Naive B cell (primary cell): ENCODE data around the gene RABEP1. TPM values are rescaled to one million over a fixed set of nuclear protein-coding genes. Genes with fewer than 3 reads are reported as not detected.

Experiments used
- ATAC-seq, 2 donors: fragments of 150-1000 bp; cut with Tn5 transposase; 2 replicates each; pipeline ENCODE4 v1.10.0; 2021; ENCODE audit warnings: low read depth in 2 of 2, mild to moderate bottlenecking in 2 of 2, moderate library complexity in 2 of 2
- DNase-seq: peaks from one replicate; pipeline ENCODE4 v3.0.0; 2022
- H3K27ac Mint-ChIP-seq, 6 donors: one replicate each; pipeline ENCODE4 v1.8.0; 2020 to 2022; ENCODE audit warnings: mild to moderate bottlenecking in 6 of 6, mixed read lengths in 6 of 6, moderate library complexity in 5 of 6, inconsistent platforms in 2 of 6
- H3K27me3 Mint-ChIP-seq, 3 donors: one replicate each; pipeline ENCODE4 v1.8.0; 2021 to 2022; ENCODE audit warnings: mixed read lengths in 3 of 3, mild to moderate bottlenecking in 1 of 3
- H3K36me3 Mint-ChIP-seq, 2 donors: one replicate each; pipeline ENCODE4 v1.8.0; 2020 to 2022; ENCODE audit warnings: mixed read lengths in 2 of 2, inconsistent platforms in 1 of 2, mild to moderate bottlenecking in 1 of 2
- H3K4me1 Mint-ChIP-seq, 3 donors: one replicate each; pipeline ENCODE4 v1.8.0; 2020 to 2022; ENCODE audit warnings: mixed read lengths in 3 of 3, inconsistent platforms in 1 of 3, mild to moderate bottlenecking in 1 of 3, moderate library complexity in 1 of 3
- H3K4me3 Mint-ChIP-seq, 8 donors: one replicate each; pipeline ENCODE4 v1.8.0; 2020 to 2022; ENCODE audit warnings: mild to moderate bottlenecking in 8 of 8, mixed read lengths in 8 of 8, moderate library complexity in 8 of 8, inconsistent platforms in 2 of 8
- H3K9me3 Mint-ChIP-seq, 7 donors: one replicate each; pipeline ENCODE4 v1.8.0; 2020 to 2022; ENCODE audit warnings: mixed read lengths in 7 of 7, mild to moderate bottlenecking in 5 of 7, inconsistent platforms in 2 of 7, moderate library complexity in 1 of 7
- polyA plus RNA-seq, 6 donors: library from polyadenylated mRNA; unstranded; fragments of 300-500 nt; fragmentation: Illumina TruSeq; gene quantifications; one replicate each; pipeline ENCODE4 v1.2.3, GENCODE V29; 2021; ENCODE audit warnings: low read depth in 6 of 6

RABEP1 gene
- polyA plus RNA-seq, 6 donors from 2014 or later: 54.6 to 90.2 (median 71.8) TPM

DNA sequence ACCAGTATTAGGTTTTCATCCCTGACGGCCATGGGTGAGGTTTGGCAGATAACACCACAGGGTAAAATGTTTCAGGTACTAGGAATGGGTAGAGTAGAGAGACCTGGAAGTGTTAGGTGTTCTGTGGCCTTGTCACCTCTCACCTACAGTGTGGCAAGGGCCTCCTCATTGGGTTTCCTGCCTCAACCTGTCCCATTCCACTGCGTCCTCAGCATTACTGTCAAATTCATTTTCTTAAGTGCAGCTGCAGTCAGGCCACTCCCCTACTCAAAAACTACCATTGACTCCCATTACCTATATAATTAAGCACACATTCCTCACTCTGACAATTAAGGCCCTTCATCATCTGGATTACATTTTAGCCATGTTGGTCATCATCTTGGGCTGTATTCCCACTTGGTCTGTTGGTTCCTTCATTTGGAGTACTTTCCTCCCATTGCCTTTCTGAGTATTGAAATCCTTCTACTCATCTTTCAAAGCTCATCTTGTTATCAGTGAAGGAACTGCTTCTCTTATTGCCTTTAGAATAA lies 72.9 kb downstream of the RABEP1 start:
- Mint-ChIP-seq H3K4me3 (no peak overlapping the region), H3K27me3 (no peaks in the 10 kb centered on the region), H3K36me3 (peaks cover 9 to 23% of the 10 kb centered on the region in 2 donors), H3K9me3 (no peaks in the 10 kb centered on the region), H3K27ac (peak overlapping the region in 3 of 6 donors; percentile 3 to 69 (median 23)), H3K4me1 (no peaks in the 10 kb centered on the region)
- DNase-seq: no peak
- no peak for ATAC-seq

DNA sequence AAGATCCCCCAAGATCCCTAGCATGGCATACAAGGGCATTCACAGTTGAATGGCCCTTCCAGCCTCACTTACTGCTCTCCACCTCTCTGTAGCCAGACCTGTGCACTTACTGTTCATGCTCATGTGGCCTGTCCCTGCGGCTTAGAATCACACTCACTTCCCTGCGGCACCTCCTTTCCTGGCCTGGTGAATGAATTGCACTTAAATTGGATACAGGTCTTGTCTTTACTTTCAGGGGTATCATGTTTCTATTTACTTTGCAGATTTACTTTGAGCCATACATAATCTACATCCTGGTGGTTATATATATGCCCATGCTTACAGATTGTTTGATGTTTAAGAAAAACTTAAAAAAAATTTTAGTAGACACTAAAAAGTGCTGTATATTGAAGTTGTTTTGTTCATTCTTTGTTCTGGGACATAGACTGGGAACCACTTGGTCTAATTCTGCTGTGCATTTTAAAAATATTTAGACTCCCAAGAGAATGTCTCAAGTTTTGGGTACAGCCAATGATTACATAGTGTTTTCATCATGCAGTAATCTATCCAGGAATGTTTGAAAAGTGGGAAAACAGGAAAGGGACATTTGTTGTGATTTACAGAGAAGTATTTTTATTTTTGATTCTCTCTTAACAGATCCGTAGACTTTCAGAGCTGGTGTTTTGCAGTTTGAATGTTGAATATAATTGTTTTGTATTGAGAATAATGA lies 73.5 kb downstream of the RABEP1 start:
- no peak for ATAC-seq
- H3K4me3 Mint-ChIP-seq: no peak overlapping the region
- DNase-seq: no peak
- no peaks in the 10 kb centered on the region for H3K27me3 Mint-ChIP-seq
- H3K9me3 Mint-ChIP-seq: no peaks in the 10 kb centered on the region
- H3K27ac Mint-ChIP-seq: peak overlapping the region in 4 of 6 donors; percentile 4 to 82 (median 39)
- H3K4me1 Mint-ChIP-seq: peaks cover 0 to 2% (median 0%) of the 10 kb centered on the region in 3 donors
- H3K36me3 Mint-ChIP-seq: peaks cover 15 to 25% of the 10 kb centered on the region in 2 donors

DNA sequence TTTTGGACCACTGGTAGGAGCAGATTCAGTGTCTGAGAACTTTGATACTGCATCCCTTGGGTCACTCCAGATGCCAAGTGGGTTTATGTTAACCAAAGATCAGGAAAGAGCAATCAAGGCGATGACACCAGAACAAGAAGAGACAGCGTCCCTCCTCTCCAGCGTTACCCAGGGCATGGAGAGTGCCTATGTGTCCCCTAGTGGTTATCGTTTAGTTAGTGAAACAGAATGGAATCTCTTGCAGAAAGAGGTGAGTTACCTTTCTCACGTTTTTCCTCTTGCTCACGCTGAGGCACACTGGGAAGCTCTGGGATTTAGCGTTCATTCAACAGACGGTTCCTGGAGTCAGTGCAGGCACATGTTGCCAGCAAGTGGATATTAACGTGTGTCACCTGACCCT lies 79.3 kb downstream of the RABEP1 start:
- DNase-seq: no peak
- Mint-ChIP-seq H3K4me1 (peaks cover 0 to 11% (median 3%) of the 10 kb centered on the region in 3 donors), H3K36me3 (peaks cover 33 to 35% of the 10 kb centered on the region in 2 donors), H3K4me3 (no peak overlapping the region), H3K27ac (peak overlapping the region in 1 of 6 donors; percentile 41), H3K27me3 (no peaks in the 10 kb centered on the region), H3K9me3 (no peaks in the 10 kb centered on the region)
- ATAC-seq: no peak

DNA sequence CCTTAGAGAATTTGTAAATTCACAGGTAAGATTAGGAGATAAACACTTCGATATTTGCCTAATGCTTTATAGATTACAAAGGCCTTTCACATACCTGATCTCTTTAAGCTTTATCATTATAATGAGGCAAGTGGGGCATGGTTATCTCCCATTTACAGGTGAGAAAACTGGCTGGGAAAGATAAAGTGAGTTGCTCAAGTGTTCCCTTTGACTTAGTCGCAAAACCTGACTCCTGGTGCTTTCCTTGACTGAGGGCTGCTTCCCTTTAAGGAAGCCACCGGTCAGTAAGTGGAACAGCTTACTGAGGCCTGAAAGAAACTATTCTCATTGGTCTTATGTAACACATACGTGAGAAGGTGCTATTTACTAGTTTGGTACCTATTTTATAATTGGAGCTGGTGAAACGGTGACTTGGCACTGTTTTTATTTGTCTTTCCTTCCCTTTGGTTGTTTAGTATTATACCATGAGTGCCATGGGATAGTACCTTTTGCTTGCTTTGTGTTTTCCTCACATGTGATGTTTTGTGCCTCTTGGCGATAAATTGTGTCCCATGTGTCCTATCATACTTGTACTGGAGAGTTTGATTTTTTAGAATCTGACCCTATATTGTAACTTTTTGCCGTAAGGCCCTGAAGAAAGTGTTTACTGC lies 80.2 kb downstream of the RABEP1 start:
- H3K4me1 Mint-ChIP-seq: peaks cover 0 to 11% (median 3%) of the 10 kb centered on the region in 3 donors
- peaks cover 33 to 35% of the 10 kb centered on the region in 2 donors for H3K36me3 Mint-ChIP-seq
- no peak overlapping the region for H3K4me3 Mint-ChIP-seq
- ATAC-seq (no peak), DNase-seq (no peak)
- H3K27ac Mint-ChIP-seq: no peak overlapping the region
- no peaks in the 10 kb centered on the region for H3K9me3 Mint-ChIP-seq
- H3K27me3 Mint-ChIP-seq: no peaks in the 10 kb centered on the region

DNA sequence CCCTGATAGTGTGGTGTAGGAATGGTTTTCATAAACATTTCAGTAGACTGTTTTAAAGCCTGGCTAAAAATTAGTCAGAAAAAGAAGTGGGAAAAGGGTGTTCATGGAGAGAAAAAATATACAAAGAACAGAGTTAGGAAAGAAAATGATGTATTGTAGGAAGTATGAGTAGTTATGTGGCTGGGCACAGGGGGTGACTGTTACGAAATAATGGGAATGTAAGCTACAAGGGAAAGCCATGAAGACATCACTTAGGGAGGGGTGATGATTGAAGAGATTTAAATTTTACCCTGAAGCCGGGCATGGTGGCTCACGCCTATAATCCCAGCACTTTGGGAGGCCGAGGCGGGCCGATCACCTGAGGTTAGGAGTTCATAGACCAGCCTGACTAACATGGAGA lies 82.1 kb downstream of the RABEP1 start:
- no peaks in the 10 kb centered on the region for H3K9me3 Mint-ChIP-seq
- H3K4me3 Mint-ChIP-seq: peak overlapping the region in 1 of 8 donors; percentile 39
- no peak for ATAC-seq
- peaks cover 35 to 39% of the 10 kb centered on the region in 2 donors for H3K36me3 Mint-ChIP-seq
- H3K27me3 Mint-ChIP-seq: no peaks in the 10 kb centered on the region
- DNase-seq: no peak
- H3K27ac Mint-ChIP-seq: peak overlapping the region in 5 of 6 donors; percentile 58 to 87 (median 78)
- H3K4me1 Mint-ChIP-seq: peaks cover 0 to 11% (median 3%) of the 10 kb centered on the region in 3 donors

DNA sequence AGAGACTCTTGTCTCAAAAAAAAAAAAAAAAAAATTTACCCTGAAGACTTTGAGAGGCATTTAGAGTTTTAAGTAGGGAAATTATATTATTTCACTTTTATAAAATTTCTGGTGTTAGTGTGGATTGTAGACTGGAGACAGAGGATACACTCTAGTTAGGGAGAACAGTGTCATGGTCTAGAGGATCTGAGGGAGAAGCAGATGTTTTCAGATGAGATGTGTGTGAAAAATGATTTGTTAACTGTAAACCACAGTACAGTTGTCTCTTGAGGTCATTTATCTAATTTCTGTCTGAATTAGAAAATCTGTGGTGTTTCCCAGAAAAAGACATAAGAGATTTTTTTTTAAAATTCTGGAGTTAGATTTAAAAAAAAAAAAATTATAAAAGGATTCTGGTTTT lies 82.6 kb downstream of the RABEP1 start:
- peak overlapping the region in 4 of 6 donors; percentile 48 to 85 (median 76) for H3K27ac Mint-ChIP-seq
- DNase-seq: no peak
- no peak overlapping the region for H3K4me3 Mint-ChIP-seq
- H3K36me3 Mint-ChIP-seq: peaks cover 35 to 39% of the 10 kb centered on the region in 2 donors
- no peaks in the 10 kb centered on the region for H3K27me3 Mint-ChIP-seq
- ATAC-seq: no peak
- H3K9me3 Mint-ChIP-seq: no peaks in the 10 kb centered on the region
- peaks cover 0 to 11% (median 3%) of the 10 kb centered on the region in 3 donors for H3K4me1 Mint-ChIP-seq

DNA sequence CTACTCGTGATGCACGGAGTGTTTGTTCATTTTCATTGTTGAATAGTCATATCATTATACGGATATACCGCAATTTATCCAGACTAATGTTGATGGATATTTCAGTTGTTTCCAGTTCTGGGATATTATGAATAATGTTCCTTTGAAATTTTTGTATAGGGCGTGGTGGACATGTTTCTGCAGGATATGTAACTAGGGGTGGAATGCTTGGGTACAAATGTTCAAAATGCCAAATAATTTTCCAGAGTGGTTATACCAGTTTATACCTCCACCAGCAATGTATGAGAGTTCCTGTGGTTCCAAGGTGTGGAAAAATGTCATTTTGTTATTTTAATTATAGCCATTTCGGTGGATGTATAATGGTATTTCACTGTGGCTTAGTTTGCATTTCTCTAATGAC lies 83.7 kb downstream of the RABEP1 start:
- H3K4me1 Mint-ChIP-seq: peaks cover 0 to 8% (median 3%) of the 10 kb centered on the region in 3 donors
- H3K27me3 Mint-ChIP-seq: no peaks in the 10 kb centered on the region
- H3K27ac Mint-ChIP-seq: peak overlapping the region in 3 of 6 donors; percentile 25 to 88 (median 72)
- ATAC-seq (no peak), DNase-seq (no peak)
- H3K36me3 Mint-ChIP-seq: peaks cover 34 to 40% of the 10 kb centered on the region in 2 donors
- no peak overlapping the region for H3K4me3 Mint-ChIP-seq
- no peaks in the 10 kb centered on the region for H3K9me3 Mint-ChIP-seq

DNA sequence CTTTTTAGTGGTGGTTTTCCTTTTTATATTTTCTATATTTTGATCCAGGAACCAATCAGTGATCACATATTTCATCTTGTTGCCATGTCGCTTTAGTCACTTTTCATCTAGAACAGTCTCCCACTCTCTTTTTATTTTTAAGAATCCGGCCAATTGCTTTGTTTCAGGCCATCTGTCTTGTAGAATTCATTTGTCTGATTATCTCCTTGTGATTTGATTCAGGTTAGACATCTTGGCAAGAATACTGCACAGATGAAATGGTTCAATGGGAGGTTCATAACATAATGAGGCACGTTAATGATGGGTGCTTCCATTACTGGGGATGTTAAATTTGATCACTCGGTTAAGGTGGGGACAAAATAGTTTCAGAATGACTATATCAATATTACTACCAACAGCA lies 88.3 kb downstream of the RABEP1 start:
- no peak overlapping the region for H3K4me3 Mint-ChIP-seq

DNA sequence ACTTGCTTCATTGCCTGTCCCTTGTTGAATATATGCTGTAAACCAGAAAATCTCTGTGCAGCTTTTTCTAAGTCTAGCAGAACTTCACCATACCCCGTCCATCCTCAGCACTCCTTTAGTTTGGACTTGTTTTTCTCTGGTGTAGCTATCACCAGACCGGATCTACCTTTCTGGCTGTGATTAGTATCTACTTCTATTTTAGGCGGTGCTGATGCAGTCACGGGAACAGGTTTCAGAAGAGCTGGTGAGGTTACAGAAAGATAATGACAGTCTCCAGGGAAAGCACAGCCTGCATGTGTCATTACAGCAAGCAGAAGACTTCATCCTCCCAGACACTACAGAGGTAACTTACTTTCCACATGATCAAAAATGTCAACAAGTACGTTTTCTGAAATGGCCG lies 91.0 kb downstream of the RABEP1 start:
- ATAC-seq: peak in 1 of 2 donors; percentile 61
- Mint-ChIP-seq H3K9me3 (no peaks in the 10 kb centered on the region), H3K27ac (peak overlapping the region in 3 of 6 donors; percentile 10 to 77 (median 26)), H3K27me3 (no peaks in the 10 kb centered on the region), H3K4me3 (peak overlapping the region in 1 of 8 donors; percentile 30), H3K36me3 (peaks cover 16 to 19% of the 10 kb centered on the region in 2 donors), H3K4me1 (no peaks in the 10 kb centered on the region)
- DNase-seq: no peak

More for the DNA sequence above, 88.3 kb downstream of the RABEP1 start:
- Mint-ChIP-seq H3K27ac (peak overlapping the region in 2 of 6 donors; percentile 2 to 14), H3K27me3 (no peaks in the 10 kb centered on the region), H3K9me3 (no peaks in the 10 kb centered on the region), H3K4me1 (peaks cover 0 to 3% (median 0%) of the 10 kb centered on the region in 3 donors), H3K36me3 (peaks cover 20 to 22% of the 10 kb centered on the region in 2 donors)
- DNase-seq: no peak
- ATAC-seq: no peak

DNA sequence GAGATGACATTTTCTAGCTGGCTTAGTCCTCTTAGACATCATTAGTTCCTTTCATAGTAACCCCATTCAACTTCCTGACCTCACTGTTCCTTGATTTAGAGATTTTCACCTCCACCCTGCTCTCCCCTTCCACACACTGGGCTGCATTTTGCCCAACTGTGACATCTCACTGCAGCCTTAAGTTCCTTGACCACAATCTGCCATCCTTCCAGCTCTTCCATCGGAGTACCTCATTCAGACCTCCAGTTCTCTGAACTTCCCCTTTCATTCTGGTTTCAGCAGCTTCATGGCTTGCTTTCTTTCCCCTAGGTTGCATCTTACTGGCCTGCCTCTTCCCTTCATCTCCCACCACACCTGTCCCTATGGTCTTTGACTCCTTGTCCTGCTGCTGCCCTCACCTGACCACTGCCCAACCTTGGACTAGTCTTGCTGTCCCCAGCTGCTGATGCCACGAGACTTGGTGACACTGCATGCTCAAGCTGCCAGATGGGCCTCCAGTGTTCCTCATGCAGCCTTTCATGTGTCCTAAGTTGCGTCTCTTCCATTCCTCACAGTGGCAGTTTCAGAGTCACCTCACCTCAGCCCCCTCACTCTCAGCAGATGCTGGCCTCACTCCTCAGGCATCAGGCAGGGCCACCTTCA lies 96.6 kb downstream of the RABEP1 start:
- H3K4me3 Mint-ChIP-seq: peak overlapping the region in 2 of 8 donors; percentile 21 to 77
- H3K4me1 Mint-ChIP-seq: peaks cover 6 to 18% (median 10%) of the 10 kb centered on the region in 3 donors
- H3K27me3 Mint-ChIP-seq: no peaks in the 10 kb centered on the region
- peaks cover 44 to 50% of the 10 kb centered on the region in 2 donors for H3K36me3 Mint-ChIP-seq
- H3K27ac Mint-ChIP-seq: peak overlapping the region in 5 of 6 donors; percentile 74 to 96 (median 85)
- peaks cover 0 to 2% (median 0%) of the 10 kb centered on the region in 7 donors for H3K9me3 Mint-ChIP-seq
- DNase-seq (no peak), ATAC-seq (no peak)

DNA sequence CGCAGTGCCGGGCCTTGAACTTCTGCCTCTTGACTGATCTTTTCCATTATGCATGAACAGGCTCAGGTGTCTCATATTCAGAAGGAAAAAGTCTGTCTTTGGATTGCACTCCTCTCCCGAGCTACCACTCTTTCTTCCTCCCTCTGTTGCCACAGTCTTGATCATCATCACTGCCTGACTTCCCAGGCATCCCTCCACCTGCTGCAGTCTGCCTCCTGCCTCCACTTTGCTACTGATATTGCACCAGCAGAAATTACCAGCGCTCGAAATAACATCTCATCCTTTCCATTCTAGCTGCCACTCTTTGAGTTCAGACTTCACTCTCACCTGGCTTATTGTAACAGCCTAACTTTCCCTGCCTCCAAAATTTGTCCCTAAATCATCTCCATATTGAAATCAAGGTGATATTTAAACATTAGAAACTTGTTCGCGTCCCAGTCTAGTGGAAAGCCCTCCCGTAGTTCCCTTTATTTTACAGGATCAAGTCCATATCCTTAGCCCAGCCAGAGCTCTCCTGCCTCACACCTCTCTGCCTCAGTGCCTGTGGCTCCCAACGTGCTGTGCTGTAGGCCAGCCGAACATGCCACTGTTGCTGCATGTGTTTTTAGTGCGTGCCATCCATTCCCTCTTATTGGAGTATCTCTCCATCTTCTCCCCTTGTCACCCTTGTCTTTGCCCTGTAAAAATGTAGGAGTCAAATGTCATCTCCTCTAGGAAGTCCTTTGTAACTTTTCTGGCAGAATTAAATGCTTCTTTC lies 97.4 kb downstream of the RABEP1 start:
- Mint-ChIP-seq H3K36me3 (peaks cover 41 to 51% of the 10 kb centered on the region in 2 donors), H3K27me3 (no peaks in the 10 kb centered on the region), H3K4me1 (peaks cover 6 to 18% (median 10%) of the 10 kb centered on the region in 3 donors), H3K27ac (peak overlapping the region; percentile 69 to 96 (median 80)), H3K4me3 (peak overlapping the region in 5 of 8 donors; percentile 0 to 77 (median 21)), H3K9me3 (peaks cover 0 to 2% (median 0%) of the 10 kb centered on the region in 7 donors)
- DNase-seq (no peak), ATAC-seq (no peak)

DNA sequence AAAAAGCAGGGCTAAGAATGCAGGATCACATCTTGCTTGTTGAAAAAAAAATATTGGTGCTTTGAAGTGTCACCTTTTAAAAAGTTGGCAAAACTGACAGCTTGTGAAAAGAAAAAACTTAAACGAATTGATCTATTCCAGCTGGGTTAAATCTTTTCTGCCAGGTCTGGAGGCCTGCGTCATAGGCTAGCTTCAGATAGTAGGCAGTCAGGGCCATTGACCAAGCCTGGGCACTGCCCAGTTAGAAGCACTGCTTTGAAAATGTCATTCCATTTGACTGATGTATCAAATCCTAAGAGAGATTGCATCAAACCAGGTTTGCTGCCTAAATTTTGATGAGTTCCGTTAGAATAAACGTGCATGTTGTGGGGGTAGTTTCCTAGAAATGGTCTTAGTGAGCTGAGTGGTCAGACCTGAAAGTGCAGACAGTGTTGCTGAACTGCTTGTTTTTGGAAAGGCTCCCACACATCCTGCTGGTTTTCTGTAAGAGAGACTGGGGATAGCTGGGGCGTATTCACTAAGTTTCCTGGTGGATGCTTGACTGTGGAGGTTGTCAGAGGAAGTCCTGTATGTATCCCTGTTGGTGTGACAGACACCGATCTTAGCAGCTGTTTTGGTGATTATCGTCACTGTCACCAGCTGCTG lies 98.5 kb downstream of the RABEP1 start:
- Mint-ChIP-seq H3K27me3 (no peaks in the 10 kb centered on the region), H3K4me3 (peak overlapping the region in 1 of 8 donors; percentile 29), H3K9me3 (peaks cover 0 to 2% (median 0%) of the 10 kb centered on the region in 7 donors), H3K36me3 (peaks cover 41 to 51% of the 10 kb centered on the region in 2 donors), H3K27ac (peak overlapping the region in 4 of 6 donors; percentile 56 to 83 (median 67)), H3K4me1 (peaks cover 6 to 18% (median 10%) of the 10 kb centered on the region in 3 donors)
- ATAC-seq (no peak), DNase-seq (no peak)
